Measurements from ENCODE around the gene EDDM13. TPM values are rescaled to one million over a fixed set of nuclear protein-coding genes. Genes with fewer than 3 reads are reported as not detected.

The EDDM13 gene
- total RNA-seq, 4 donors from 2014 or later = not detected

DNA sequence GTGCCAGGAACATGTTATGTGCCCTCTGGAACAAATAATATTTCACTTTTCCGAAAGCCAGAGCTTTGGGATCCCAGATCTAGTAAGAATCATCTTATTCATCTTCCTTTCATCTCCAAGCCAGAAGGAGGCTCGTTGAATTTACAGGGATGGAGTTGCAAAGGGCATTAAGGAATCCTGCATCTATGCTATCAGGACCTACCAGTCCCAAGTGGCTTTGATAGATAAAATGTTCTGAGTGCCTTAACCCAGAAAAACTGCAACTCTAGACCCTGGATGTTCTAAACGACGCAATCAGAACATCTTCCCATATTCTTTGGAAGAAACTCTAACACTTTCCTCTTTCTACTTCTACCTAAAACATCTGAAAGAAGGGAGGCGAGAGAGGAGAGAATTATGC lies 9.2 kb upstream of the EDDM13 start:
- H3K27me3 ChIP-seq = no peaks in the 10 kb centered on the region
- WGBS, 2 donors (ENCODE audit: low coverage in 1 of 2) = 84 to 91% methylated on average over 1 to 4 of the region's 5 CpGs
- no peak overlapping the region for H3K4me3 ChIP-seq
- H3K4me1 ChIP-seq = no peaks in the 10 kb centered on the region
- no peaks in the 10 kb centered on the region for H3K36me3 ChIP-seq
- H3K9me3 ChIP-seq = no peaks in the 10 kb centered on the region
- no peak overlapping the region for H3K27ac ChIP-seq
- TF ChIP-seq, protein P1, sequence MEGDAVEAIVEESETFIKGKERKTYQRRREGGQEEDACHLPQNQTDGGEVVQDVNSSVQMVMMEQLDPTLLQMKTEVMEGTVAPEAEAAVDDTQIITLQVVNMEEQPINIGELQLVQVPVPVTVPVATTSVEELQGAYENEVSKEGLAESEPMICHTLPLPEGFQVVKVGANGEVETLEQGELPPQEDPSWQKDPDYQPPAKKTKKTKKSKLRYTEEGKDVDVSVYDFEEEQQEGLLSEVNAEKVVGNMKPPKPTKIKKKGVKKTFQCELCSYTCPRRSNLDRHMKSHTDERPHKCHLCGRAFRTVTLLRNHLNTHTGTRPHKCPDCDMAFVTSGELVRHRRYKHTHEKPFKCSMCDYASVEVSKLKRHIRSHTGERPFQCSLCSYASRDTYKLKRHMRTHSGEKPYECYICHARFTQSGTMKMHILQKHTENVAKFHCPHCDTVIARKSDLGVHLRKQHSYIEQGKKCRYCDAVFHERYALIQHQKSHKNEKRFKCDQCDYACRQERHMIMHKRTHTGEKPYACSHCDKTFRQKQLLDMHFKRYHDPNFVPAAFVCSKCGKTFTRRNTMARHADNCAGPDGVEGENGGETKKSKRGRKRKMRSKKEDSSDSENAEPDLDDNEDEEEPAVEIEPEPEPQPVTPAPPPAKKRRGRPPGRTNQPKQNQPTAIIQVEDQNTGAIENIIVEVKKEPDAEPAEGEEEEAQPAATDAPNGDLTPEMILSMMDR (IDR thresholded peaks at IDR 0.05) = no peak
- no peak for TF ChIP-seq EP300 (IDR thresholded peaks at IDR 0.05)
- TF ChIP-seq POLR2A (IDR thresholded peaks at IDR 0.05) = no peak
- no peak for TF ChIP-seq POLR2AphosphoS5 (IDR thresholded peaks at IDR 0.05)
- ATAC-seq = no peak

DNA sequence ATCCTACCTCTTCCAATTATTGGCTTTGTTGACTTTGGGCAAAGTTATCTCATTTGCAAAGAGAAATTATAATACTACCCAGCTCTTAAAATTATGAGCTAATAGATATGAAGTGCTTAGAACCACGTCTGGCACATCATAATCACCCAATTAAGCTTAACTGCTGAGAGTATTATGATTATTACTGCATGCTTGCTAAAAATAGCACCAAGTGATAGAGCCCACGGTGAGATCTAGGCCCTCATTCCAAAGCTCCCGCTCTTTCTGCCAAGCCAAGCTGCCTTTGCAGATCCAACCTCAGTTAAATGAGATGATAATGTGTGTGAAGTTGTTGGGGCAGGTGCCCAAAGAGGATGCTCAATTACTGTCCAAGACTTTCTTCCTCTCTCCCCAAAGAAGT lies 6.5 kb upstream of the EDDM13 start:
- no peaks in the 10 kb centered on the region for H3K27me3 ChIP-seq
- no peaks in the 10 kb centered on the region for H3K9me3 ChIP-seq
- no peaks in the 10 kb centered on the region for H3K36me3 ChIP-seq
- TF ChIP-seq POLR2AphosphoS5 (IDR thresholded peaks at IDR 0.05) (no peak), POLR2A (IDR thresholded peaks at IDR 0.05) (no peak), EP300 (IDR thresholded peaks at IDR 0.05) (no peak)
- TF ChIP-seq, protein P1 (IDR thresholded peaks at IDR 0.05) = no peak
- no peak overlapping the region for H3K27ac ChIP-seq
- WGBS, 2 donors (ENCODE audit: low coverage in 1 of 2) = 0 to 24% methylated on average over 2 to 3 of the region's 3 CpGs
- H3K4me1 ChIP-seq = no peaks in the 10 kb centered on the region
- no peak for ATAC-seq
- H3K4me3 ChIP-seq = no peak overlapping the region

GRCh38 chr19:56269348-56269747 lies 3.2 kb upstream of the EDDM13 start:
- Histone ChIP-seq H3K4me3 (no peak overlapping the region), H3K27ac (no peak overlapping the region), H3K4me1 (no peaks in the 10 kb centered on the region), H3K27me3 (no peaks in the 10 kb centered on the region), H3K36me3 (no peaks in the 10 kb centered on the region), H3K9me3 (no peaks in the 10 kb centered on the region)
- WGBS, 2 donors (ENCODE audit: low coverage in 1 of 2) = 93 to 98% methylated on average over 5 to 6 of the region's 6 CpGs
- no peak for ATAC-seq
- TF ChIP-seq POLR2A (IDR thresholded peaks at IDR 0.05) = no peak
- no peak for TF ChIP-seq POLR2AphosphoS5 (IDR thresholded peaks at IDR 0.05)
- no peak for TF ChIP-seq EP300 (IDR thresholded peaks at IDR 0.05)
- TF ChIP-seq, protein P1 (IDR thresholded peaks at IDR 0.05) = no peak

DNA sequence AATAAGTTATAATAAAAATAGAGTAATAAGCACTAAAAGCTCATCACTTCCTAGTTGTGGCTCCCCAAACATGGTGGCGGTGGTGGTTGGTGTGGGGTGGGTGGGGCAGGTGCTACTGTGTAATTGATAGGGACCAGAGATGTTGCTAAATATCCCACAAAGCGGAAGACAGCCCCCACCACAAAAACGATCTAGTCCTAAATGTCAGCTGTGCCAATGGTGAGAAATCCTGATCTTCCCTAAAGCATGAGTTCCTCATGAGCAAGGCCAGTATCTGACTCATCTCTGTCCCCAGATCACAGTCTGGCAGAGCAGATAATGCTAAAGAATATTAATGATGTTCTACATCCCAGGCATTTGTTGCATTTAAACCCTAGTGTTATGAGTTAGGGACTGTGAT lies 1.9 kb upstream of the EDDM13 start:
- no peaks in the 10 kb centered on the region for H3K36me3 ChIP-seq
- no peak for ATAC-seq
- 88 to 92% methylated on average over 2 to 3 of the region's 3 CpGs for WGBS, 2 donors (ENCODE audit: low coverage in 1 of 2)
- H3K27ac ChIP-seq = no peak overlapping the region
- no peaks in the 10 kb centered on the region for H3K27me3 ChIP-seq
- no peaks in the 10 kb centered on the region for H3K9me3 ChIP-seq
- H3K4me3 ChIP-seq = no peak overlapping the region
- H3K4me1 ChIP-seq = no peaks in the 10 kb centered on the region
- TF ChIP-seq POLR2AphosphoS5 (IDR thresholded peaks at IDR 0.05) (no peak), POLR2A (IDR thresholded peaks at IDR 0.05) (no peak), EP300 (IDR thresholded peaks at IDR 0.05) (no peak)
- TF ChIP-seq, protein P1 (IDR thresholded peaks at IDR 0.05) = no peak

DNA sequence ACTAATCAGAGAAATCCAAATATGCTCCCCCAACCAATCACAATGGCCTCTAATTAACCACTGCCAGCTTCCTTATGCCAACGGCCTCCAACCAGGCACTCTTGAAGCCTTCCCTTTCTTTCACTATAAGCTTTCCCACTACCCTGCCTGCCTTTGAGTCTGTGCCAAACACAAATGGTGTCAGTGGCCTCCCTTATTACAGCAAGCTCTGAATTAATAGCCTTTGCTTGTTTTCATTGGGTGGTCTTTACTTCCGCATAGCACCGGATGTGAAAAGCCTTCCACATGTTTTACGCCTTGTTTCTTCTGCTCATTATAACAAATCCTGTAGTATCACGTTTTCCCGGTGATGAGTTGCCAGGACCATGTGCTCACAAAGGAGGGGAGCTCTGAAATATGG lies 1.4 kb upstream of the EDDM13 start:
- Histone ChIP-seq H3K27me3 (no peaks in the 10 kb centered on the region), H3K4me1 (no peaks in the 10 kb centered on the region), H3K27ac (no peak overlapping the region), H3K4me3 (no peak overlapping the region), H3K36me3 (no peaks in the 10 kb centered on the region), H3K9me3 (no peaks in the 10 kb centered on the region)
- TF ChIP-seq POLR2AphosphoS5 (IDR thresholded peaks at IDR 0.05) (no peak), POLR2A (IDR thresholded peaks at IDR 0.05) (no peak), EP300 (IDR thresholded peaks at IDR 0.05) (no peak)
- TF ChIP-seq, protein P1 (IDR thresholded peaks at IDR 0.05) = no peak
- no peak for ATAC-seq
- WGBS, 2 donors (ENCODE audit: low coverage in 1 of 2) = 33 to 62% methylated on average over 3 to 6 of the region's 6 CpGs
